H1 (cell line): ENCODE data around the gene NTRK2. TPM values are rescaled to one million over a fixed set of nuclear protein-coding genes. Genes with fewer than 3 reads are reported as not detected.

Experiments used
- CTCF ChIA-PET: fragments of 300-600 bp; sonication (Branson Sonifier 250); formaldehyde crosslinking; loops from one replicate; lab custom pipeline; 2021; ENCODE audit not compliant: partially characterized antibody; lab: Charles Lee
- POLR2A ChIA-PET: fragments of 300-600 bp; sonication (Branson Sonifier 250); formaldehyde crosslinking; loops from one replicate; lab custom pipeline; 2021; ENCODE audit warnings: inconsistent platforms; ENCODE audit not compliant: partially characterized antibody; lab: Charles Lee
- DNase-seq, 2 experiments: peaks; one replicate each; pipeline versions ENCODE4 v3.0.0 to v3.0.0-alpha.2; 2010 to 2022; ENCODE audit warnings: low spot score in 2 of 2, low read depth in 1 of 2, mixed read lengths in 1 of 2
- FAIRE-seq: peaks from 2 replicates; lab custom pipeline; 2011; peaks lifted over from hg19 to GRCh38; lab: Jason Lieb, UNC
- H2AFZ ChIP-seq: 2 replicates; pipeline ENCODE4 v1.8.1; 2012; ENCODE audit warnings: low read length, inconsistent platforms
- H2AK5ac ChIP-seq: 2 replicates; pipeline ENCODE4 v1.6.1; 2013; ENCODE audit warnings: low read depth, low read length
- H2BK120ac ChIP-seq: replicated peaks from 2 replicates; pipeline ENCODE3; 2013; ENCODE audit warnings: low read depth, low read length, inconsistent platforms
- H2BK12ac ChIP-seq: 2 replicates; pipeline ENCODE4 v1.6.1; 2013; ENCODE audit warnings: low read depth, low read length
- H2BK15ac ChIP-seq: 2 replicates; pipeline ENCODE4 v1.6.1; 2013; ENCODE audit warnings: low read length
- H2BK20ac ChIP-seq: 2 replicates; pipeline ENCODE4 v1.6.1; 2013; ENCODE audit warnings: low read length
- H2BK5ac ChIP-seq: 2 replicates; pipeline ENCODE4 v1.6.1; 2013; ENCODE audit warnings: low read depth, low read length
- H3K14ac ChIP-seq: 2 replicates; pipeline ENCODE4 v1.6.1; 2013; ENCODE audit warnings: inconsistent platforms; ENCODE audit not compliant: insufficient read length
- H3K18ac ChIP-seq: 2 replicates; pipeline ENCODE4 v1.6.1; 2013; ENCODE audit warnings: low read length; ENCODE audit errors: extremely low read depth
- H3K23ac ChIP-seq: 2 replicates; pipeline ENCODE4 v1.6.1; 2013; ENCODE audit warnings: inconsistent platforms; ENCODE audit not compliant: insufficient read length
- H3K23me2 ChIP-seq: 2 replicates; pipeline ENCODE4 v1.6.1; 2013; ENCODE audit warnings: low read depth, low read length
- H3K27ac ChIP-seq: 2 replicates; pipeline ENCODE4 v1.6.1; 2011; ENCODE audit warnings: low read depth, low read length, inconsistent platforms
- H3K27me3 ChIP-seq, 4 experiments: replicated peaks in 1 of 4; 1 replicate in 1 of 4; 2 replicates in 3 of 4; pipeline versions ENCODE4 v1.6.1 to v1.8.1; 2011 to 2013; ENCODE audit warnings: low read length in 3 of 4, mild to moderate bottlenecking in 3 of 4, inconsistent platforms in 2 of 4, mixed read lengths in 2 of 4, moderate library complexity in 1 of 4; ENCODE audit not compliant: control insufficient read depth in 3 of 4, insufficient read depth in 3 of 4; ENCODE audit errors: extremely low read depth in 1 of 4
- H3K36me3 ChIP-seq, 4 experiments: 2 replicates each; pipeline versions ENCODE4 v1.6.1 to v1.8.1; 2011 to 2013; ENCODE audit warnings: mild to moderate bottlenecking in 4 of 4, low read length in 3 of 4, moderate library complexity in 2 of 4, control low read depth in 1 of 4, inconsistent platforms in 1 of 4; ENCODE audit not compliant: insufficient read depth in 4 of 4, control insufficient read depth in 2 of 4
- H3K4ac ChIP-seq: replicated peaks from 2 replicates; pipeline ENCODE3; 2013; ENCODE audit warnings: low read length, low read depth, mixed read lengths, inconsistent platforms; ENCODE audit not compliant: insufficient read length
- H3K4me1 ChIP-seq, 4 experiments: replicated peaks in 1 of 4; 1 replicate in 1 of 4; 2 replicates in 3 of 4; pipeline versions ENCODE4 v1.6.1 to v1.8.1; 2011 to 2013; ENCODE audit warnings: low read length in 3 of 4, inconsistent platforms in 2 of 4, mixed read lengths in 1 of 4; ENCODE audit not compliant: insufficient read depth in 4 of 4, control insufficient read depth in 3 of 4
- H3K4me2 ChIP-seq, 2 experiments: 2 replicates each; pipeline versions ENCODE4 v1.6.1 to v1.8.1; 2011 to 2013; ENCODE audit warnings: low read depth in 2 of 2, low read length in 2 of 2, control low read depth in 1 of 2, inconsistent platforms in 1 of 2, mild to moderate bottlenecking in 1 of 2; ENCODE audit not compliant: insufficient read depth in 1 of 2
- H3K4me3 ChIP-seq, 4 experiments: fragments of 200-600, 300-600 bp in 1 of 4; sonication (generic), shearing (Covaris generic), sonication (Bioruptor Twin) in 1 of 4; 2 replicates each; pipeline versions ENCODE4 v1.5.1 to v1.8.1; 2011 to 2016; ENCODE audit warnings: low read length in 4 of 4, low read depth in 3 of 4, control low read depth in 2 of 4, inconsistent platforms in 2 of 4, mild to moderate bottlenecking in 2 of 4, mixed read lengths in 1 of 4, moderate library complexity in 1 of 4; ENCODE audit not compliant: insufficient read depth in 2 of 4; ENCODE audit errors: extremely low read depth in 1 of 4
- H3K56ac ChIP-seq: replicated peaks from 2 replicates; pipeline ENCODE3; 2013; ENCODE audit warnings: low read depth, mild to moderate bottlenecking, mixed read lengths, low read length, inconsistent platforms; ENCODE audit not compliant: insufficient read length
- H3K79me1 ChIP-seq: 2 replicates; pipeline ENCODE4 v1.6.1; 2013; ENCODE audit warnings: low read depth, low read length, control low read depth
- H3K79me2 ChIP-seq, 2 experiments: 2 replicates each; pipeline versions ENCODE4 v1.6.1 to v1.8.1; 2012 to 2013; ENCODE audit warnings: low read length in 2 of 2, mild to moderate bottlenecking in 2 of 2, inconsistent platforms in 1 of 2; ENCODE audit not compliant: insufficient read depth in 2 of 2, control insufficient read depth in 1 of 2
- H3K9ac ChIP-seq, 4 experiments: replicated peaks in 1 of 4; 1 replicate in 1 of 4; 2 replicates in 3 of 4; pipeline versions ENCODE4 v1.6.1 to v1.8.1; 2011 to 2013; ENCODE audit warnings: low read depth in 3 of 4, low read length in 3 of 4, control low read depth in 2 of 4, mild to moderate bottlenecking in 2 of 4, moderate library complexity in 2 of 4, inconsistent platforms in 1 of 4; ENCODE audit errors: extremely low read depth in 1 of 4
- H3K9me3 ChIP-seq, 2 experiments: 2 replicates each; pipeline versions ENCODE4 v1.6.1 to v1.8.1; 2012 to 2013; ENCODE audit warnings: mild to moderate bottlenecking in 2 of 2, moderate library complexity in 2 of 2, control low read depth in 1 of 2, inconsistent platforms in 1 of 2, low read depth in 1 of 2, low read length in 1 of 2, mixed read lengths in 1 of 2; ENCODE audit not compliant: insufficient read depth in 2 of 2
- H4K20me1 ChIP-seq, 2 experiments: replicated peaks in 1 of 2; 2 replicates each; pipeline versions ENCODE3 to v1.8.1; 2011 to 2013; ENCODE audit warnings: inconsistent platforms in 2 of 2, low read length in 2 of 2, mild to moderate bottlenecking in 1 of 2; ENCODE audit not compliant: insufficient read depth in 2 of 2, control insufficient read depth in 1 of 2
- H4K5ac ChIP-seq: 2 replicates; pipeline ENCODE4 v1.6.1; 2013; ENCODE audit warnings: low read length, low read depth, mixed read lengths, inconsistent platforms; ENCODE audit not compliant: insufficient read length
- H4K8ac ChIP-seq: 2 replicates; pipeline ENCODE4 v1.8.0; 2013; ENCODE audit warnings: mild to moderate bottlenecking, moderate library complexity, low read length, inconsistent platforms; ENCODE audit not compliant: insufficient read depth; ENCODE audit errors: extremely low read depth
- H4K91ac ChIP-seq: replicated peaks from 2 replicates; pipeline ENCODE3; 2013; ENCODE audit warnings: low read length, mixed read lengths, inconsistent platforms; ENCODE audit not compliant: insufficient read length
- ASH2L ChIP-seq: fragments of 200-600, 300-600 bp; sonication (generic); IDR thresholded peaks from one replicate; pipeline ENCODE4 v1.7.1; 2017; ENCODE audit warnings: low read length
- CREB1 ChIP-seq: IDR thresholded peaks from 2 replicates; pipeline ENCODE4 v1.6.1; 2012; ENCODE audit warnings: inconsistent platforms
- SIX5 ChIP-seq: IDR thresholded peaks from 2 replicates; pipeline ENCODE4 v1.6.1; 2011; ENCODE audit warnings: mild to moderate bottlenecking, low read depth, low read length
- whole genome bisulfite sequencing, 2 experiments: shearing (Covaris generic) in 1 of 2; methylation state at CpG; one replicate each; pipeline versions ENCODE4 v1.1.6 to v1.1.7; 2013 to 2015; ENCODE audit warnings: low lambda C conversion rate in 2 of 2, mixed read lengths in 2 of 2, inconsistent platforms in 1 of 2, low coverage in 1 of 2, missing lambda C conversion rate in 1 of 2; ENCODE audit not compliant: insufficient replicate concordance in 2 of 2, insufficient coverage in 1 of 2, insufficient read length in 1 of 2; ENCODE audit errors: extremely low coverage in 1 of 2, missing lambda C conversion rate in 1 of 2; 5-methylcytosine and 5-hydroxymethylcytosine counted together
- polyA plus RNA-seq, 7 experiments: library from polyadenylated mRNA; depleted of rRNA in 3 of 7; stranded (reverse) in 5 of 7; unstranded in 2 of 7; fragments of >200 nt in 5 of 7; fragments of 200-250 nt in 2 of 7; gene quantifications; 1 replicate in 5 of 7; 2 replicates in 1 of 7; 4 replicates in 1 of 7; pipeline versions ENCODE4 v1.2.1 to v1.2.3, GENCODE V29; 2011 to 2013; ENCODE audit warnings: missing spikeins in 2 of 7, mixed read lengths in 2 of 7
- total RNA-seq: library from RNA; stranded (reverse); fragmentation: NEBNext Ultra II Directional; extraction: Animal tissue kit (Norgen Biotek cat#: 25700); gene quantifications from 2 replicates; pipeline ENCODE4 v1.2.1, GENCODE V29; 2021
- TF ChIP-seq, protein P1 (sequence below), 3 experiments: IDR thresholded peaks; 1 replicate in 2 of 3; 2 replicates in 1 of 3; pipeline versions ENCODE4 v1.5.1 to v1.6.1; 2011; ENCODE audit warnings: low read length in 3 of 3, mild to moderate bottlenecking in 3 of 3, inconsistent platforms in 2 of 3, low read depth in 1 of 3, moderate library complexity in 1 of 3; ENCODE audit not compliant: insufficient read depth in 1 of 3; ENCODE audit errors: control extremely low read depth in 1 of 3

The NTRK2 gene
- total and polyA plus RNA-seq, 2 of the 8 experiments (the other 6 are each of a cell fraction or from before 2014, with no cell fraction given): 0.03 to 0.04 TPM

DNA sequence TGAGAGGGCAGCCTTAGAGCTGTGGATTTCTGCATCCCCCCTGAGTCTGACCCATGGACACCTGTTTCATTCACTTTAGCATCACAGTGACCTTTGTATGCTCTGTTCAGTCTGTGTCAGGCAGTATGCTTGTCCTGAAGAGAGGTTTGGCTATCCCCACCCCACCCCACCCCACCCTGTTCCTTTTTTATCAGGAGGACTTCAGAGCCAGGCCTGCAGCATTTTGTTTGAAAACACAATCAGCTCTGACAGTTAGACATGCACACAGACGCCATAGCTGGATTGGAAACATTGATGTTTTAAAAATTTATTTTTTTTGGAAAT lies 142.2 kb downstream of the NTRK2 start:
- Histone ChIP-seq H3K27me3 (no peaks in the 10 kb centered on the region), H3K23me2 (no peaks in the 10 kb centered on the region), H2AFZ (no peak overlapping the region), H3K4me1 (peaks cover 3 to 12% (median 7%) of the 10 kb centered on the region in 4 experiments; a peak in 3 of 7 replicates), H3K18ac (no peak overlapping the region), H2BK5ac (no peak overlapping the region), H3K9ac (no peak overlapping the region), H2BK15ac (no peak overlapping the region), H3K56ac (no peak overlapping the region), H3K79me2 (no peaks in the 10 kb centered on the region), H3K79me1 (no peaks in the 10 kb centered on the region), H3K27ac (no peak overlapping the region), H3K9me3 (no peaks in the 10 kb centered on the region), H2AK5ac (no peak overlapping the region), H2BK20ac (no peak overlapping the region), H3K4me3 (no peak overlapping the region), H4K91ac (no peak overlapping the region), H3K14ac (no peak overlapping the region), H4K8ac (no peak overlapping the region), H4K20me1 (no peaks in the 10 kb centered on the region), H3K4ac (no peak overlapping the region), H3K4me2 (peak overlapping the region in 1 of 2 experiments; percentile 46; a peak in 3 of 4 replicates), H3K36me3 (no peaks in the 10 kb centered on the region), H2BK120ac (no peak overlapping the region), H3K23ac (no peak overlapping the region), H2BK12ac (no peak overlapping the region), H4K5ac (no peak overlapping the region)
- POLR2A ChIA-PET: no interaction called here
- FAIRE-seq (no peak), DNase-seq (no peak)
- CTCF ChIA-PET: interaction anchor here (0.6 to 1.5 kb wide), 9 partner anchors 9 to 408 kb away, joined by 3 to 5 read pairs (median 4); no protein-coding TSS in a partner anchor
- WGBS, 2 experiments: 79% methylated on average over 1 of the region's 1 CpG; no CpG with 5 or more reads in 1 of the 2 experiments
- TF ChIP-seq, protein P1, sequence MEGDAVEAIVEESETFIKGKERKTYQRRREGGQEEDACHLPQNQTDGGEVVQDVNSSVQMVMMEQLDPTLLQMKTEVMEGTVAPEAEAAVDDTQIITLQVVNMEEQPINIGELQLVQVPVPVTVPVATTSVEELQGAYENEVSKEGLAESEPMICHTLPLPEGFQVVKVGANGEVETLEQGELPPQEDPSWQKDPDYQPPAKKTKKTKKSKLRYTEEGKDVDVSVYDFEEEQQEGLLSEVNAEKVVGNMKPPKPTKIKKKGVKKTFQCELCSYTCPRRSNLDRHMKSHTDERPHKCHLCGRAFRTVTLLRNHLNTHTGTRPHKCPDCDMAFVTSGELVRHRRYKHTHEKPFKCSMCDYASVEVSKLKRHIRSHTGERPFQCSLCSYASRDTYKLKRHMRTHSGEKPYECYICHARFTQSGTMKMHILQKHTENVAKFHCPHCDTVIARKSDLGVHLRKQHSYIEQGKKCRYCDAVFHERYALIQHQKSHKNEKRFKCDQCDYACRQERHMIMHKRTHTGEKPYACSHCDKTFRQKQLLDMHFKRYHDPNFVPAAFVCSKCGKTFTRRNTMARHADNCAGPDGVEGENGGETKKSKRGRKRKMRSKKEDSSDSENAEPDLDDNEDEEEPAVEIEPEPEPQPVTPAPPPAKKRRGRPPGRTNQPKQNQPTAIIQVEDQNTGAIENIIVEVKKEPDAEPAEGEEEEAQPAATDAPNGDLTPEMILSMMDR (IDR thresholded peaks at IDR 0.05; ENCODE audit: control extremely low read depth in 1 of 3, insufficient read depth in 1 of 3, low read depth in 1 of 3, low read length in 3 of 3): no peak
- TF ChIP-seq ASH2L (no peak), CREB1 (no peak), SIX5 (no peak)
